K562 (cell line): ENCODE data around the gene CLDN5. TPM values are rescaled to one million over a fixed set of nuclear protein-coding genes. Genes with fewer than 3 reads are reported as not detected.
A peak's percentile ranks its signal among the peaks of the same experiment; 100 is the strongest.

ENCODE experiments used
- CREBBP ChIP-seq: IDR thresholded peaks from one replicate; pipeline ENCODE4 v1.6.1; 2012; ENCODE audit warnings: low read depth, mild to moderate bottlenecking, control low read depth, inconsistent platforms, low read length
- ETV6 ChIP-seq, 3 experiments: fragments of 150-350 bp in 1 of 3; sonication (generic) in 1 of 3; formaldehyde crosslinking in 1 of 3; IDR thresholded peaks; 2 replicates each; pipeline versions ENCODE4 v1.6.1 to v1.8.0; 2014 to 2022; ENCODE audit warnings: borderline replicate concordance in 2 of 3, low read depth in 2 of 3, antibody characterized with exemption in 1 of 3, low read length in 1 of 3, mild to moderate bottlenecking in 1 of 3, missing genetic modification reagents in 1 of 3
- ILF3 ChIP-seq: fragments of 450-650 bp; IDR thresholded peaks from 2 replicates; pipeline ENCODE4 v1.6.1; 2018; ENCODE audit warnings: antibody characterized with exemption, mild to moderate bottlenecking, moderate library complexity, borderline replicate concordance
- KAT7 ChIP-seq: sonication (generic); formaldehyde crosslinking; IDR thresholded peaks from 2 replicates; pipeline ENCODE4 v1.8.0; 2022; ENCODE audit warnings: missing genetic modification reagents, mild to moderate bottlenecking, borderline replicate concordance
- KLF1 ChIP-seq: fragments of 450-650 bp; IDR thresholded peaks from 2 replicates; pipeline ENCODE4 v1.6.1; 2016; ENCODE audit warnings: missing genetic modification characterization, missing compliant biosample characterization
- MAFF ChIP-seq: IDR thresholded peaks from 2 replicates; pipeline ENCODE4 v1.6.1; 2012; ENCODE audit warnings: low read length, improper control_type of control experiment
- MYNN ChIP-seq, 2 experiments: sonication (generic); formaldehyde crosslinking in 1 of 2; IDR thresholded peaks; 2 replicates each; pipeline versions ENCODE4 v1.5.0 to v1.6.1; 2016 to 2020; ENCODE audit warnings: antibody characterized with exemption in 1 of 2, missing genetic modification reagents in 1 of 2
- NFIC ChIP-seq: fragments of 450-650 bp; IDR thresholded peaks from 2 replicates; pipeline ENCODE4 v1.6.1; 2017; ENCODE audit warnings: mild to moderate bottlenecking, inconsistent platforms
- PPARD ChIP-seq: fragments of 250-450 bp; sonication (Bioruptor Pico); IDR thresholded peaks from 2 replicates; pipeline ENCODE4 v1.8.0; 2022; ENCODE audit warnings: inconsistent platforms, mild to moderate bottlenecking, moderate library complexity
- RHOXF2B ChIP-seq: fragments of 250-450 bp; sonication (Bioruptor Pico); conservative IDR thresholded peaks from 2 replicates; pipeline ENCODE4 v1.5.1; 2021
- RUNX1 ChIP-seq: sonication (generic); IDR thresholded peaks from 2 replicates; pipeline ENCODE4 v1.6.1; 2016; ENCODE audit warnings: antibody characterized with exemption, low read depth
- SMARCA5 ChIP-seq: fragments of 450-650 bp; IDR thresholded peaks from 2 replicates; pipeline ENCODE4 v1.6.1; 2016
- STAG1 ChIP-seq: sonication (generic); formaldehyde crosslinking; IDR thresholded peaks from 2 replicates; pipeline ENCODE4 v1.5.0; 2020; ENCODE audit warnings: missing genetic modification reagents, borderline replicate concordance
- THRAP3 ChIP-seq: fragments of 450-650 bp; IDR thresholded peaks from 2 replicates; pipeline ENCODE4 v1.6.1; 2016; ENCODE audit warnings: mild to moderate bottlenecking, inconsistent platforms, borderline replicate concordance
- ZNF143 ChIP-seq: sonication (generic); formaldehyde crosslinking; IDR thresholded peaks from 2 replicates; pipeline ENCODE4 v1.9.0; 2022; ENCODE audit warnings: mild to moderate bottlenecking, missing genetic modification reagents
- ZNF165 ChIP-seq: fragments of 250-450 bp; sonication (Bioruptor Pico); IDR thresholded peaks from 2 replicates; pipeline ENCODE4 v1.4.0; 2020; ENCODE audit warnings: borderline replicate concordance
- ZNF174 ChIP-seq: fragments of 250-450 bp; sonication (Bioruptor Pico); IDR thresholded peaks from 2 replicates; pipeline ENCODE4 v1.4.0; 2020; ENCODE audit warnings: mild to moderate bottlenecking
- ZNF584 ChIP-seq: fragments of 200-800 bp; sonication (Bioruptor generic); IDR thresholded peaks from 2 replicates; pipeline ENCODE4 v1.6.1; 2016; ENCODE audit warnings: low read depth, mild to moderate bottlenecking, missing genetic modification characterization, missing compliant biosample characterization
- ZNF785 ChIP-seq: fragments of 250-450 bp; sonication (Bioruptor Pico); IDR thresholded peaks from 2 replicates; pipeline ENCODE4 v1.4.0; 2020; ENCODE audit warnings: mild to moderate bottlenecking
- ZSCAN29 ChIP-seq: fragments of 450-650 bp; IDR thresholded peaks from 2 replicates; pipeline ENCODE4 v1.6.1; 2017
- polyA plus RNA-seq, 8 experiments: library from polyadenylated mRNA; depleted of rRNA in 4 of 8; stranded (reverse) in 5 of 8; unstranded in 3 of 8; fragments of >200 nt; fragmentation: Nextera tagmentation in 2 of 8; fragmentation: Illumina TruSeq in 1 of 8; extraction: Ambion mirVana in 2 of 8; extraction: Trizol in 1 of 8; gene quantifications; 2 replicates each; pipeline versions ENCODE4 v1.2.1 to v1.2.3, GENCODE V29; 2011 to 2014; ENCODE audit warnings: inconsistent platforms in 1 of 8, missing spikeins in 1 of 8
- total RNA-seq, 7 experiments: library from RNA; depleted of rRNA in 6 of 7; stranded (reverse); fragments of >200 nt in 6 of 7; fragmentation: Illumina TruSeq in 2 of 7; extraction: Trizol in 2 of 7; gene quantifications; 2 replicates each; pipeline versions ENCODE4 v1.2.1 to v1.2.3, GENCODE V29; 2011 to 2021; ENCODE audit warnings: low replicate concordance in 1 of 7
- TF ChIP-seq, protein P1 (sequence below): fragments of 200-800 bp; sonication (Bioruptor generic); IDR thresholded peaks from 2 replicates; pipeline ENCODE4 v1.6.1; 2017; ENCODE audit warnings: missing genetic modification characterization, missing compliant biosample characterization
- TF ChIP-seq, protein P2 (sequence below): fragments of 250-450 bp; sonication (Bioruptor Pico); IDR thresholded peaks from 2 replicates; pipeline ENCODE4 v1.5.0; 2021
- TF ChIP-seq, protein P3 (sequence below): fragments of 200-400 bp; formaldehyde crosslinking; IDR thresholded peaks from 2 replicates; pipeline ENCODE4 v1.6.1; 2017; ENCODE audit warnings: mild to moderate bottlenecking, low read depth, low read length, moderate library complexity
- TF ChIP-seq, protein P4 (sequence below): sonication (generic); formaldehyde crosslinking; IDR thresholded peaks from 2 replicates; pipeline ENCODE4 v1.8.0; 2023; ENCODE audit warnings: mild to moderate bottlenecking, missing genetic modification reagents

The CLDN5 gene
- total and polyA plus RNA-seq, 9 of the 15 experiments (the other 6 are each of a cell fraction or from before 2014, with no cell fraction given), result 0.20 TPM; not detected in 8

DNA sequence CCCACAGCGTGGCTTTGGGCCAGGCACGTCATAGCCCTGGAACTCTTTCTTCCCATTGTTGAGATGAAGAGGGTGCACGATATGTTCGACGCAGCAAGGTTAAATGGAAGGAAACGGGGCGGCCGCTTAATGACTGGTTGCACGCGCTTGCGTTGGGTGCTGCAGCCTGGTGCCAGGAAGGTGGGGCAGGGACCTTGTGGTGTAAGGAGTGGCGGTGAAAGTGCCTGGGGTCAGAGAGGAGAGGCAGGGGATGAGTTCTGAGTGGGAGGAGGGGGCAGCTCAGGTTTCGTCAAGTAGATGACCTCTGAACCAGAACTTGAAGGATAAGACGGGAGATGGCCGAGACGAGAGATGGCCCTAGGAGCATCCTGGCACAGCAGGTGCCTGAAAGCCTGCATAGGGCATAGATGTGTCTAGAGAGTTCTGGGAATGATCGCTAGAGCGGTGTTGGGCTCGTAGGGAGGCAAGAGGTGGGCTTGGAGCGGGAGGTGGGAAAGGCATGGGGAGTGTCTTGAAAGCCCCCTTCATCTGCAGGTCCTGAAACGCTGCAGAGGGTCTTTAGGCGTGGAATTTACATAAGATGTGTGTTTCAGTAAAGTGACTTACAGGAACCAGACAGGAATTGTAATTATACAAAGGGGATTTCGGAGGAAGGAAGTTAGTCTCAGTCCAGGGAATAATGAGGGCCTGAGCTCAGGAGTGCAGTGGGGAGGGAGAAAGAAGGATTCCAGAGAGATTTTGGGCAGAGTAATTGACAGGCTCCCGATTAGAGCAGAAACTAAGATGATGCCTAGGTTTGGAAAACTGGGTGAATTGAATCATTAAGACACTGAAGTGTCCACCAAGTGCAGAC, 43.2 kb upstream of the CLDN5 start (continued):
- TF ChIP-seq, protein P1, sequence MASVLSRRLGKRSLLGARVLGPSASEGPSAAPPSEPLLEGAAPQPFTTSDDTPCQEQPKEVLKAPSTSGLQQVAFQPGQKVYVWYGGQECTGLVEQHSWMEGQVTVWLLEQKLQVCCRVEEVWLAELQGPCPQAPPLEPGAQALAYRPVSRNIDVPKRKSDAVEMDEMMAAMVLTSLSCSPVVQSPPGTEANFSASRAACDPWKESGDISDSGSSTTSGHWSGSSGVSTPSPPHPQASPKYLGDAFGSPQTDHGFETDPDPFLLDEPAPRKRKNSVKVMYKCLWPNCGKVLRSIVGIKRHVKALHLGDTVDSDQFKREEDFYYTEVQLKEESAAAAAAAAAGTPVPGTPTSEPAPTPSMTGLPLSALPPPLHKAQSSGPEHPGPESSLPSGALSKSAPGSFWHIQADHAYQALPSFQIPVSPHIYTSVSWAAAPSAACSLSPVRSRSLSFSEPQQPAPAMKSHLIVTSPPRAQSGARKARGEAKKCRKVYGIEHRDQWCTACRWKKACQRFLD, result no peak
- TF ChIP-seq, protein P2, sequence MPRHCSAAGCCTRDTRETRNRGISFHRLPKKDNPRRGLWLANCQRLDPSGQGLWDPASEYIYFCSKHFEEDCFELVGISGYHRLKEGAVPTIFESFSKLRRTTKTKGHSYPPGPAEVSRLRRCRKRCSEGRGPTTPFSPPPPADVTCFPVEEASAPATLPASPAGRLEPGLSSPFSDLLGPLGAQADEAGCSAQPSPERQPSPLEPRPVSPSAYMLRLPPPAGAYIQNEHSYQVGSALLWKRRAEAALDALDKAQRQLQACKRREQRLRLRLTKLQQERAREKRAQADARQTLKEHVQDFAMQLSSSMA (CRISPR knock-in tag), result no peak
- no peak for TF ChIP-seq MAFF
- TF ChIP-seq ZSCAN29, result no peak
- TF ChIP-seq RUNX1, result no peak
- no peak for TF ChIP-seq MYNN (IDR thresholded peaks at IDR 0.05)
- no peak for TF ChIP-seq MYNN (CRISPR knock-in tag; IDR thresholded peaks at IDR 0.05)
- no peak for TF ChIP-seq ETV6 (IDR thresholded peaks at IDR 0.05; ENCODE audit: borderline replicate concordance in 1 of 2, low read depth in 2 of 2, low read length in 1 of 2)
- no peak for TF ChIP-seq ETV6 (CRISPR knock-in tag; IDR thresholded peaks at IDR 0.05; ENCODE audit: borderline replicate concordance)
- no peak for TF ChIP-seq SMARCA5
- TF ChIP-seq ZNF584 (CRISPR knock-in tag), result no peak
- peak; percentile 57 for TF ChIP-seq ZNF143 (CRISPR knock-in tag)
- no peak for TF ChIP-seq THRAP3
- TF ChIP-seq, protein P3, sequence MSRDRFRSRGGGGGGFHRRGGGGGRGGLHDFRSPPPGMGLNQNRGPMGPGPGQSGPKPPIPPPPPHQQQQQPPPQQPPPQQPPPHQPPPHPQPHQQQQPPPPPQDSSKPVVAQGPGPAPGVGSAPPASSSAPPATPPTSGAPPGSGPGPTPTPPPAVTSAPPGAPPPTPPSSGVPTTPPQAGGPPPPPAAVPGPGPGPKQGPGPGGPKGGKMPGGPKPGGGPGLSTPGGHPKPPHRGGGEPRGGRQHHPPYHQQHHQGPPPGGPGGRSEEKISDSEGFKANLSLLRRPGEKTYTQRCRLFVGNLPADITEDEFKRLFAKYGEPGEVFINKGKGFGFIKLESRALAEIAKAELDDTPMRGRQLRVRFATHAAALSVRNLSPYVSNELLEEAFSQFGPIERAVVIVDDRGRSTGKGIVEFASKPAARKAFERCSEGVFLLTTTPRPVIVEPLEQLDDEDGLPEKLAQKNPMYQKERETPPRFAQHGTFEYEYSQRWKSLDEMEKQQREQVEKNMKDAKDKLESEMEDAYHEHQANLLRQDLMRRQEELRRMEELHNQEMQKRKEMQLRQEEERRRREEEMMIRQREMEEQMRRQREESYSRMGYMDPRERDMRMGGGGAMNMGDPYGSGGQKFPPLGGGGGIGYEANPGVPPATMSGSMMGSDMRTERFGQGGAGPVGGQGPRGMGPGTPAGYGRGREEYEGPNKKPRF, result no peak
- no peak for TF ChIP-seq ZNF174 (CRISPR knock-in tag)
- 0 out of 2 replicates have a peak, but pooled peaks have one; percentile 53 for TF ChIP-seq ZNF165 (CRISPR knock-in tag)
- no peak for TF ChIP-seq ZNF785 (CRISPR knock-in tag)
- 0 out of 2 replicates have a peak, but pooled peaks have one; percentile 19 for TF ChIP-seq PPARD (CRISPR knock-in tag)
- TF ChIP-seq STAG1 (CRISPR knock-in tag), result peak; percentile 47; the same call in 1 of the 2 replicates
- TF ChIP-seq CREBBP, result no peak
- TF ChIP-seq ILF3, result no peak
- no peak for TF ChIP-seq KLF1 (tag)
- TF ChIP-seq, protein P4, sequence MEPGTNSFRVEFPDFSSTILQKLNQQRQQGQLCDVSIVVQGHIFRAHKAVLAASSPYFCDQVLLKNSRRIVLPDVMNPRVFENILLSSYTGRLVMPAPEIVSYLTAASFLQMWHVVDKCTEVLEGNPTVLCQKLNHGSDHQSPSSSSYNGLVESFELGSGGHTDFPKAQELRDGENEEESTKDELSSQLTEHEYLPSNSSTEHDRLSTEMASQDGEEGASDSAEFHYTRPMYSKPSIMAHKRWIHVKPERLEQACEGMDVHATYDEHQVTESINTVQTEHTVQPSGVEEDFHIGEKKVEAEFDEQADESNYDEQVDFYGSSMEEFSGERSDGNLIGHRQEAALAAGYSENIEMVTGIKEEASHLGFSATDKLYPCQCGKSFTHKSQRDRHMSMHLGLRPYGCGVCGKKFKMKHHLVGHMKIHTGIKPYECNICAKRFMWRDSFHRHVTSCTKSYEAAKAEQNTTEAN (CRISPR knock-in tag), result no peak
- TF ChIP-seq KAT7 (CRISPR knock-in tag), result no peak
- no peak for TF ChIP-seq NFIC
- TF ChIP-seq RHOXF2B (CRISPR knock-in tag), result no peak
